Measurements from ENCODE around the gene NRL. TPM values are rescaled to one million over a fixed set of nuclear protein-coding genes. Genes with fewer than 3 reads are reported as not detected.

Gene NRL
- total and polyA plus RNA-seq, 10 of the 15 experiments (the other 5 are each of a cell fraction or from before 2014, with no cell fraction given) = 0.11 to 4.4 (median 2.2) TPM

DNA sequence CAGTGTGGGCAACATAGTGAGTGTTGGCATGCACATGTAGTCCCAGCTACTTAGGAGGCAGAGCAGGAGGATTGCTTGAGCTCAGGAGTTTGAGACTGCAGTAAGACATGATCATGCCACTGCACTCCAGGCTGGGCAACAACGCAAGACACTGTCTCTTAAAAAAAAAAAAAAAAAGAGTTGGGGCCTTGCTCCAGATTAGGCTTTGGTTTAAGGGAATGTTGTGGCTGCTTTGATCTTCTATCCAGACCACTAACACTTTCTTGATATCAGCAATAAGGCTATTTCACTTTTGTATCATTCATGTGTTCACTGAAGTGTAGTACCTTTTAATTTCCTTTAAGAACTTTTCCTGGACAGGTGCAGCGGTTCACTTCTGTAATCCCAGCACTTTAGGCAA lies 12.9 kb upstream of the NRL start:
- intact Hi-C loops (cut with micrococcal nuclease; ENCODE audit: unreplicated experiment) (no loop called here), in situ Hi-C loops (cut with MboI) (no loop called here)
- no peaks in the 10 kb centered on the region for H3K27me3 ChIP-seq (replicated peaks in 1 of 2; ENCODE audit: control insufficient read depth in 2 of 2, insufficient read depth in 2 of 2, low read length in 1 of 2)
- ChIA-PET POLR2A (interaction anchor here (5.9 to 17.1 kb wide), 2 partner anchors 8 to 12 kb away, joined by 52 to 276 read pairs; partner anchors contain the start of genes DCAF11, EMC9, FITM1 and NRL), CTCF (interaction anchor here (0.8 to 1.2 kb wide), 4 partner anchors 9 to 88 kb away, joined by 3 to 4 read pairs (median 4); partner anchors contain the start of genes IRF9 and MDP1), SMC1A (ENCODE audit: uncharacterized antibody, unreplicated experiment) (interaction anchor here (1.0 to 6.1 kb wide), 7 partner anchors 8 to 34 kb away, joined by 3 to 47 read pairs (median 4); partner anchors contain the start of genes DCAF11, IRF9, NRL and PSME1), RAD21 (ENCODE audit: unreplicated experiment) (interaction anchor here (1.6 to 2.9 kb wide), 3 partner anchors 8 to 33 kb away, joined by 6 to 16 read pairs (median 11); partner anchors contain the start of genes DCAF11, IRF9, NRL and PSME1)
- H3K9ac ChIP-seq (ENCODE audit: control insufficient read depth, insufficient read depth, low read length) = no peak overlapping the region
- no peak overlapping the region for H2AFZ ChIP-seq (ENCODE audit: control insufficient read depth, low read depth, low read length)
- DNase-seq (ENCODE audit: low read depth, low spot score) (no peak), FAIRE-seq (peak; percentile 27), ATAC-seq (no peak; the same call in 2 of the 3 replicates)
- 52% methylated on average over 1 of the region's 2 CpGs for WGBS (ENCODE audit: insufficient coverage, insufficient replicate concordance, low lambda C conversion rate, missing lambda C conversion rate)
- H3K9me3 ChIP-seq (replicated peaks; ENCODE audit: control insufficient read depth, insufficient read depth, low read length) = no peaks in the 10 kb centered on the region
- no TSS peak for BruUV-seq (replicated peaks)
- peak overlapping the region; percentile 41; the same call in 1 of the 2 replicates for H3K4me2 ChIP-seq (ENCODE audit: control insufficient read depth, insufficient read depth)
- no peaks in the 10 kb centered on the region for H3K79me2 ChIP-seq (ENCODE audit: control insufficient read depth, insufficient read depth, low read length)
- H3K4me1 ChIP-seq (ENCODE audit: control insufficient read depth, insufficient read depth, low read length) = peaks cover 33% of the 10 kb centered on the region
- peak overlapping the region; percentile 37; the same call in 1 of the 2 replicates for H3K4me3 ChIP-seq
- H3K36me3 ChIP-seq (ENCODE audit: control insufficient read depth in 2 of 2, insufficient read depth in 2 of 2, low read length in 1 of 2) = peaks cover 2 to 4% of the 10 kb centered on the region in 2 experiments; a peak in 3 of 4 replicates
- TF ChIP-seq TCF3 (IDR thresholded peaks at IDR 0.05; ENCODE audit: borderline replicate concordance, insufficient read depth, low read depth, low read length) = no peak
- TF ChIP-seq TAF1 (IDR thresholded peaks at IDR 0.05; ENCODE audit: borderline replicate concordance, low read depth, low read length) = no peak
- TF ChIP-seq HDAC6 (IDR thresholded peaks at IDR 0.05; ENCODE audit: unreplicated experiment) = no peak
- TF ChIP-seq NBN (IDR thresholded peaks at IDR 0.05) = no peak
- 0 out of 2 replicates have a peak, but pooled peaks have one; percentile 15 for TF ChIP-seq JUNB (IDR thresholded peaks at IDR 0.05)
- no peak for TF ChIP-seq NFYA (IDR thresholded peaks at IDR 0.05; ENCODE audit: borderline replicate concordance, low read depth, low read length)
- TF ChIP-seq TCF7 (IDR thresholded peaks at IDR 0.05; ENCODE audit: borderline replicate concordance) = 0 out of 2 replicates have a peak, but pooled peaks have one; percentile 39
- peak; percentile 71 for TF ChIP-seq RUNX3 (IDR thresholded peaks at IDR 0.05; ENCODE audit: low read length)
- H4K20me1 ChIP-seq (ENCODE audit: control insufficient read depth, insufficient read depth) = no peaks in the 10 kb centered on the region
- H3K27ac ChIP-seq (ENCODE audit: control insufficient read depth, insufficient read depth) = peak overlapping the region; percentile 42

Measured in GM12878 (cell line).